Measurements from ENCODE around the gene TANGO2.

TANGO2 gene

DNA sequence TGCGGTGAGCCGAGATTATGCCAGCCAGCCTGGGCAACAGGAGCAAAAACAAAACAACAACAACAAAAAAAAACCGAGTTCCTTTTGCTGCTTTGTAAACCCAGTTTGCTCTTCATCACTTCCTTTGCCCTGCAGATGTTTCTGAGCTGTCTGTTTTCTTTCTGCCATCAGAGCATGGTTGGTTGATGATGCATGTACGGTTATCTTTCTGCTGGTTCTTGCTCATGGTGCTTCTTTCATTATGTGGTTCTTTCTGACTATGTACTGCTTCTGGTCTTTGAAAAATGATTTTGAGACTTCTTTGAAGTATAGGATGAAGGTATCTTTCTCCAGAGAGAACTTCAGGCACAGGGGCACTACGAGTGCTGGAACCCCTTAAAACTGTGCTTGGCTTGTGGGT, 13.2 kb downstream of the TANGO2 start:
- H3K27ac ChIP-seq = no peak overlapping the region
- no peak overlapping the region for H3K4me3 ChIP-seq

GRCh38 chr22:20035375-20036083, 14.6 kb downstream of the TANGO2 start:
- Histone ChIP-seq H3K4me3 (no peak overlapping the region), H3K27ac (no peak overlapping the region)

GRCh38 chr22:20036084-20036482, 15.2 kb downstream of the TANGO2 start:
- H3K27ac ChIP-seq = no peak overlapping the region

DNA sequence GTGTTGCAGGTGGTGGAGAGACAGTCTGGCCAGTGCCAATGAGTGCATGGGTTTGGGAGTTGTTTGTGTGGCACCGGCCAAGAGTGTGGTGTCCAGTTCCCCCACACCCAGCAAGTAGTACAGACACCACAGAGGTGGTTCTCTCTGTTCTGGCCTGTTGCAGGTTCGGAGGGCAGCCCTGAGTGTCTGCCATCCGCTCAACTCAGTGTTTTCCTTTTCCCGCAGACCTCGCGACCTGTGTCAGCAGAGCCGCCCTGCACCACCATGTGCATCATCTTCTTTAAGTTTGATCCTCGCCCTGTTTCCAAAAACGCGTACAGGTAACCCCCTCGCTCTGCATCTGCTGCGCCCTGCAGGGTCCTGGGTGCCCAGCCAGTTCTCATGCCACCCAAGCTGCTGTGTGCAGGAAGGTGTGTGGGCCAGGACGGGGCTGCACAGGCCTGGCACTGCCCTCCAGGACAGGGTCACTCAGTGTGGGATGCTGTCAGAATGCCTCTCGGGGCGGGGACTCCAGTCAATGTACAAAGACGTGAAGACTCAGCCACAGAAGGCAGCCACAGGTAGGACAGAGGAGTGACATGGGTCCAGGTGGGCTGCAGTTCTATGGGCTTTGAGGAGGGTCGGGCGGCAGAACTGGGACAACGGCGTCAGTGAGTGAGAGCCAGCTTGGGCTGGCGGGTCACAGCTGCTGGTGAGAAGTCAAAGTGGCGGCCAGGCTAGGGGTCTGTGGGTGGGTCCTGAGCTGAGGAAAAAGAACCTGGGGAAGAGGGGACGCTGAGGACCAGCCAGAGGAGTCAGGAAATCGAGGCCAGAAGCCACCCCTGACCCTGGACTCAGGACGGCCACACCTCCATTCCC, 15.9 kb downstream of the TANGO2 start:
- H3K27ac ChIP-seq = no peak overlapping the region

More at GRCh38 chr22:20036084-20036482, 15.2 kb downstream of the TANGO2 start:
- no peak overlapping the region for H3K4me3 ChIP-seq

GRCh38 chr22:20037419-20037818, 16.5 kb downstream of the TANGO2 start:
- H3K4me3 ChIP-seq = no peak overlapping the region
- H3K27ac ChIP-seq = no peak overlapping the region

More for the DNA sequence above, 15.9 kb downstream of the TANGO2 start:
- H3K4me3 ChIP-seq = no peak overlapping the region

GRCh38 chr22:20038574-20038973, 17.7 kb downstream of the TANGO2 start:
- Histone ChIP-seq H3K27ac (no peak overlapping the region), H3K4me3 (no peak overlapping the region)

DNA sequence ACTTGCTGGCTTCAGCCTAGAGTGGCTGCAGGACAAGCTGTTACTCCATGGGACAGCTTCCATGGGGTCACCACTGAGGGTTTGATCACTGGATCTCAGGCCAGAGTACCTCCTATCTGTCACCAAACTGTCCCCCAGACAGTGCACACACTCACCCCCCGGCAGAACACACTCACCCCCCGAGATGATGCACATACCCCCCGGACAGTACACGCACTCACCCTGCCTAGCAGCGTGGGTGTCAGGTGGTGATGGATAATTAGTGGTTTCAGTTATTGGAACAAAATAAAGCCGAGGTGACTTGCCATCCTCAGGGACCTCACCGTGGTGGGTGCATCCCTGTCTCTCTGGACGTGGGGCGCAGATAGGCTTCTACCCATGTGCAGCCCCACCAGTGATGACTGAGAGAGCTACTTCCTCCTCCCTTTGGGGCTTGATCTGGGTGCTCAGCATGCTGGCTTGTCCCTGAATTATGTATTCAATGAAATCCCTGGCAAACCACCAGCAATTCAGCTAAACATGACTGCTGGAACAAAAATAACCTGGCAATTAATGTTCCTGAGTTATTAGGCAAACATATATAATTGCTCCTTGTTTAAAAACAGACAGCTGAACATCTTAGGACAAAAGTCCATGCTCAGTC, 18.9 kb downstream of the TANGO2 start:
- Histone ChIP-seq H3K4me3 (no peak overlapping the region), H3K27ac (no peak overlapping the region)

GRCh38 chr22:20040327-20041200, 19.7 kb downstream of the TANGO2 start:
- H3K4me3 ChIP-seq = no peak overlapping the region
- no peak overlapping the region for H3K27ac ChIP-seq

GRCh38 chr22:20043057-20043996, 22.4 kb downstream of the TANGO2 start:
- Histone ChIP-seq H3K4me3 (no peak overlapping the region), H3K27ac (no peak overlapping the region)

DNA sequence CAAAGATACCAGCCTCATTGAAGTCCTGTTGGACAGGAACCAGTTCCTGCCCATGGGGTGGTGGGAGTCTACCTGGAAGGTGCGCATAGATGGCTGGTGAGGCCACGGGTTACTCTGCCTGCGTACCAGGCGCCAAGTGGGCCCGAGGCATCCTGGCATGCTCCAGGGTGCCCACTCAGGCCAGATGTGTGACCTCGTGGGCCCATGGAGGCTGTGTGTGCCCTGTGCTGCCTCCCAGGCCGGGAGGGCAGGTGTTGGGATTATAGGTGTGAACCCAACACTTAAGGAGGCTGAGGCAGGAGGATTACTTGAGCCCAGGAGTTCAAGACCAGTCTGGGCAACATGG, 23.1 kb downstream of the TANGO2 start:
- no peak overlapping the region for H3K4me3 ChIP-seq
- no peak overlapping the region for H3K27ac ChIP-seq

GRCh38 chr22:20044495-20045151, 23.7 kb downstream of the TANGO2 start:
- H3K4me3 ChIP-seq = no peak overlapping the region
- H3K27ac ChIP-seq = no peak overlapping the region

DNA sequence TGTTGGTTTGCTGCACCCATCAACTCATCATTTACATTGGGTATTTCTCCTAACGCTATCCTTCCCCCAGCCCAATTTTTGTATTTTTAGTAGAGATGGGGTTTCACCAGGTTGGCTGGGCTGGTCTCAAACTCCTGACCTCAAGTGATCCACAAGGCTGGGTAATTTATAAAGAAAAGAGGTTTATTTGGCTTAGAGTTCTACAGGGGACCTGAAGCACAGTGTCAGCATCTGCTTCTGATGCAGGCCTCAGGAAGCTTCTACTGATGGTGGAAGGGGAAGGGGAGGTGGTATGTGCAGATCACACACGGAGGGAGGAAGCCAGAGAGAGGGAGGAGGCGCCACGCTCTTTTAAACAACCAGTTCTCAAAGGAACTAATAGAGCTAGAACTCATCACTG, 25.8 kb downstream of the TANGO2 start:
- Histone ChIP-seq H3K27ac (no peak overlapping the region), H3K4me3 (no peak overlapping the region)

- no peak overlapping the region for H3K4me3 ChIP-seq
- H3K27ac ChIP-seq = no peak overlapping the region
Observed at GRCh38 chr22:20051927-20052308, 31.0 kb downstream of the TANGO2 start.

GRCh38 chr22:20052309-20053259, 31.7 kb downstream of the TANGO2 start:
- no peak overlapping the region for H3K4me3 ChIP-seq
- H3K27ac ChIP-seq = no peak overlapping the region

- Histone ChIP-seq H3K4me3 (no peak overlapping the region), H3K27ac (no peak overlapping the region)
Observed at GRCh38 chr22:20053407-20054033, 32.6 kb downstream of the TANGO2 start.

GRCh38 chr22:20054034-20054427, 33.1 kb downstream of the TANGO2 start:
- H3K27ac ChIP-seq = no peak overlapping the region

GRCh38 chr22:20054485-20054884, 33.6 kb downstream of the TANGO2 start:
- H3K27ac ChIP-seq = no peak overlapping the region

More at GRCh38 chr22:20054034-20054427, 33.1 kb downstream of the TANGO2 start:
- no peak overlapping the region for H3K4me3 ChIP-seq

More at GRCh38 chr22:20054485-20054884, 33.6 kb downstream of the TANGO2 start:
- no peak overlapping the region for H3K4me3 ChIP-seq

All from skin epidermis (tissue), 12 donors.